PC-9 (cell line): ENCODE results near the gene ZNF808.
"Not testable (repeated sequence)": the region's sequence is repeated elsewhere in the genome, so short reads cannot be mapped to it uniquely, and the experiment has no call there.

Source experiments
- EZH2 ChIP-seq: fragments of 200-600 bp; sonication (generic); IDR thresholded peaks from 2 replicates; pipeline ENCODE4 v1.8.0; 2017; ENCODE audit warnings: antibody characterized with exemption, low read depth
- TF ChIP-seq, protein P1 (sequence below): fragments of 200-600 bp; sonication (generic); conservative IDR thresholded peaks from 2 replicates; pipeline ENCODE4 v1.6.1; 2017; ENCODE audit warnings: mixed run types, antibody characterized with exemption, mild to moderate bottlenecking, moderate library complexity

DNA sequence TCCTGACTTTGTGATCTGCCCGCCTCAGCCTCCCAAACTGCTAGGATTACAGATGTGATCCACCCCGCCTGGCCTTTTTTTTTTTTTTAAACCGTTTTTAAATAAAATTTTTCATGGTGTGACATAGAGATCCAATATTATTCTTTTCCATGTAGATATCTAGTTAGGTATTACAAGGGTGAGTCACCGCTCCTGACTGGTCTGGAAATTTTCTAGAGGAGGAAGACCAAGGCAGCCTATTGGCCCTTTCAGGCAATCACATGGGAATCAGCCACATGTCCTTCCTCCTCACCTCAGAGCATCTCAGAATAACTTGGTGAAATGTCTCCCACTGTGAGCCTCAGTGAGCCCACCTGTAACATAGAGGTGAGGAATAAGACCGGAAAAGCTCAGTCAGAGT is 13.7 kb downstream of the ZNF808 start:
- TF ChIP-seq, protein P1, sequence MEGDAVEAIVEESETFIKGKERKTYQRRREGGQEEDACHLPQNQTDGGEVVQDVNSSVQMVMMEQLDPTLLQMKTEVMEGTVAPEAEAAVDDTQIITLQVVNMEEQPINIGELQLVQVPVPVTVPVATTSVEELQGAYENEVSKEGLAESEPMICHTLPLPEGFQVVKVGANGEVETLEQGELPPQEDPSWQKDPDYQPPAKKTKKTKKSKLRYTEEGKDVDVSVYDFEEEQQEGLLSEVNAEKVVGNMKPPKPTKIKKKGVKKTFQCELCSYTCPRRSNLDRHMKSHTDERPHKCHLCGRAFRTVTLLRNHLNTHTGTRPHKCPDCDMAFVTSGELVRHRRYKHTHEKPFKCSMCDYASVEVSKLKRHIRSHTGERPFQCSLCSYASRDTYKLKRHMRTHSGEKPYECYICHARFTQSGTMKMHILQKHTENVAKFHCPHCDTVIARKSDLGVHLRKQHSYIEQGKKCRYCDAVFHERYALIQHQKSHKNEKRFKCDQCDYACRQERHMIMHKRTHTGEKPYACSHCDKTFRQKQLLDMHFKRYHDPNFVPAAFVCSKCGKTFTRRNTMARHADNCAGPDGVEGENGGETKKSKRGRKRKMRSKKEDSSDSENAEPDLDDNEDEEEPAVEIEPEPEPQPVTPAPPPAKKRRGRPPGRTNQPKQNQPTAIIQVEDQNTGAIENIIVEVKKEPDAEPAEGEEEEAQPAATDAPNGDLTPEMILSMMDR = not testable (repeated sequence)
- not testable (repeated sequence) for TF ChIP-seq EZH2
